SK-N-MC (cell line): ENCODE results near the gene CCDC27.

Experiments
- EZH2 ChIP-seq: fragments of 200-600 bp; sonication (generic); IDR thresholded peaks from one replicate; pipeline ENCODE4 v1.6.1; 2017; ENCODE audit warnings: antibody characterized with exemption
- POLR2AphosphoS5 ChIP-seq: IDR thresholded peaks from 2 replicates; pipeline ENCODE4 v1.6.1; 2012; ENCODE audit warnings: mild to moderate bottlenecking, low read depth, low read length, borderline replicate concordance

- TF ChIP-seq POLR2AphosphoS5 (no peak), EZH2 (no peak)
Measured at GRCh38 chr1:3744646-3745045, 7.6 kb upstream of the CCDC27 start.
